Ovary (tissue), 10 donors: ENCODE results near the gene TUBB2A. TPM values are rescaled to one million over a fixed set of nuclear protein-coding genes. Genes with fewer than 3 reads are reported as not detected.

ENCODE experiments used
- DNase-seq, 5 donors: peaks; one replicate each; pipeline ENCODE4 v3.0.0-alpha.2; 2019 to 2020
- H3K27ac ChIP-seq, 2 donors: fragments of 200-600 bp; one replicate each; pipeline versions ENCODE4 v1.5.1 to v1.8.0; 2019 to 2022
- H3K27me3 ChIP-seq: fragments of 200-600 bp; one replicate; pipeline ENCODE4 v1.8.0; 2022
- H3K36me3 ChIP-seq: fragments of 200-600 bp; sonication (generic); one replicate; pipeline ENCODE4 v1.5.1; 2019
- H3K4me1 ChIP-seq: one replicate; pipeline ENCODE4 v1.8.1; 2013; ENCODE audit warnings: mild to moderate bottlenecking, moderate library complexity; ENCODE audit not compliant: insufficient read depth
- H3K4me3 ChIP-seq: fragments of 200-600 bp; sonication (generic); one replicate; pipeline ENCODE4 v1.5.1; 2017
- H3K9me3 ChIP-seq, 2 donors: fragments of 200-600 bp in 1 of 2; sonication (generic) in 1 of 2; one replicate each; pipeline versions ENCODE4 v1.5.1 to v1.8.1; 2013 to 2019; ENCODE audit warnings: mild to moderate bottlenecking in 1 of 2, moderate library complexity in 1 of 2
- EP300 ChIP-seq: sonication (generic); formaldehyde crosslinking; IDR thresholded peaks from one replicate; pipeline ENCODE4 v1.6.1; 2017; ENCODE audit warnings: antibody characterized with exemption
- POLR2A ChIP-seq: fragments of 450-650 bp; IDR thresholded peaks from one replicate; pipeline ENCODE4 v1.6.1; 2017; ENCODE audit warnings: antibody characterized with exemption, mild to moderate bottlenecking, moderate library complexity
- WGBS, 3 donors: extraction: QIAGEN DNeasy Blood & Tissue Kit in 1 of 3; methylation state at CpG; one replicate each; pipeline versions ENCODE4 v1.1.5 to v1.1.7; 2013 to 2017; 5-methylcytosine and 5-hydroxymethylcytosine counted together
- intact Hi-C, 4 donors: fragments of 100-400 bp; cut with DNase I; formaldehyde crosslinking; loops; one replicate each; pipeline versions ENCODE4 v1.11.0 to v1.15.1; 2022 to 2023
- long read RNA-seq, 3 donors: library from polyadenylated mRNA in 2 of 3; unstranded in 2 of 3; transcript quantifications; one replicate each; pipeline ENCODE4 v2.0.0 and lab custom pipeline, GENCODE V29; 2021 to 2026
- polyA plus RNA-seq, 2 donors: library from polyadenylated mRNA; stranded (reverse); fragments of 200-250 nt in 1 of 2; fragments of 350-450 nt in 1 of 2; fragmentation: Illumina TruSeq in 1 of 2; extraction: RNeasy Lipid Tissue Mini Kit (QIAGEN cat#74804) in 1 of 2; gene quantifications; one replicate each; pipeline ENCODE4 v1.2.3, GENCODE V29; 2013 to 2014
- total RNA-seq, 7 donors: library from RNA; depleted of rRNA in 2 of 7; stranded (reverse); fragments of >200 nt in 2 of 7; fragmentation: NEBNext Ultra II Directional in 3 of 7; extraction: Animal tissue kit (Norgen Biotek cat#: 25700) in 3 of 7; gene quantifications; one replicate each; pipeline versions ENCODE4 v1.1.0 to v1.2.4, GENCODE V29; 2016 to 2023
- TF ChIP-seq, protein P1 (sequence below), 3 donors: fragments of 450-650 bp in 2 of 3; fragments of 200-600 bp in 1 of 3; IDR thresholded peaks; one replicate each; pipeline versions ENCODE4 v1.5.1 to v1.8.0; 2016 to 2022; ENCODE audit warnings: antibody characterized with exemption in 3 of 3, mild to moderate bottlenecking in 1 of 3
- donor health status: DM: no; HTN: no; CAD: no; lungs with moderate emphysema.
- donor health status: DM: no; HTN: no; CAD: no.
- donor health status: Bipolar disorder and iron deficiency.
- donor health status: DM: yes; HTN: yes; CAD: no.
- donor health status: DM: no; HTN: no; CAD: no.
- donor health status: DM: yes; HTN: yes; CAD: no.

Gene TUBB2A
- total RNA-seq, result 10 to 100 TPM in 6 of 7 donors, 1 to 10 TPM in 1; 9.8 to 32.7 (median 18.0) TPM
- 1 to 10 TPM; 5.7 to 9.3 TPM for polyA plus RNA-seq
- long read RNA-seq, donor 1, transcript TUBB2A-201 (4 exons, 1,595 nt), result major isoform, 56 of 62 reads
- long read RNA-seq, donor 1, partial matches to known transcripts, result 5 of 62 reads
- long read RNA-seq, donor 1, other reads (novel, unspliced or antisense), result 1 of 62 reads
- long read RNA-seq, donor 2, transcript TUBB2A-201 (4 exons, 1,595 nt), result major isoform, 21 of 29 reads
- long read RNA-seq, donor 2, partial matches to known transcripts, result 8 of 29 reads
- long read RNA-seq, donor 2, other reads (novel, unspliced or antisense), result 0 of 29 reads
- long read RNA-seq, donor 3, transcript TUBB2A-201 (4 exons, 1,595 nt), result major isoform, 23 of 36 reads
- long read RNA-seq, donor 3, partial matches to known transcripts, result 0 of 36 reads
- long read RNA-seq, donor 3, other reads (novel, unspliced or antisense), result 13 of 36 reads

DNA sequence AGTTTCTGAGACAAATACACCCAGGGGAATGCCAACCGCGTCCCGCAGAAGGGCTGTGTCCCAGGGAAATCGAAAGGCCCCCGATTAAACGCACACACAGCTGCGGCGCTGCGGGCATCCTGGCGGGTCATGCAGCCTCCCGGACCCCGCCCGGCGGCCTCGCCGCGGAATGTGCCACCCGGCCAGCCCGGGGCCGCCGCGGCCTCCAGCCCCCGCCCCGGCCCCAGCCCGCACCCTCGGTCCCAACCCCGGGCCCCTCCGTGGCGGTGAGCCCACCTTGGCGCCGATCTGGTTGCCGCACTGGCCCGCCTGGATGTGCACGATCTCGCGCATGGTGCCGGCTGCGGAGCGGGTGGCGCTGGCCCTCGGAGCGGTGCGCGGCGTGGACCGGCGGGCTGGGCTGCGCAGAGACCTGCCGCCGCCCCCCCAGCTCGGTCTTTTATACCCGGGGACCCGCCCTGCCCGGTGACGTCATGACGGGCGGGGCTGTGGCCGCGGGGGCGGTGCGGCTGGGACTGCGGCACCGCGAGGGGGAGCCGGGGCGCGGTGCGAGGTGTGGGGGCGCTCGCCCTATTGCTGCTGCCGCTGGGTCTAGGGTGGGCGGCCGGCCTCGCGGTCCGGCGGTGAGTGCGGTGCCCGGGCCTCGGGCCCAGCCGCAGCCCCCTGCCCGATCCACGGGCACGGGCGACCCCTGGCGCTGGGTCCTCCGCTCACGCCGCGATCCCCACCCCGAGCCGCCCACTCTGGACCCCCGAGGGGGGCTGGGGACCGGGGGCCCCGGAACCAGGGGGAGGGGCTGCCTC, at the start of gene TUBB2A:
Gene TUBB2A, minus strand, starts transcription at position 414 of the 803 bp plus-strand sequence. Its CDS starts 81 bp downstream, at position 333.
- TF ChIP-seq EP300 (no peak), POLR2A (peak; percentile 85)
- TF ChIP-seq, protein P1, sequence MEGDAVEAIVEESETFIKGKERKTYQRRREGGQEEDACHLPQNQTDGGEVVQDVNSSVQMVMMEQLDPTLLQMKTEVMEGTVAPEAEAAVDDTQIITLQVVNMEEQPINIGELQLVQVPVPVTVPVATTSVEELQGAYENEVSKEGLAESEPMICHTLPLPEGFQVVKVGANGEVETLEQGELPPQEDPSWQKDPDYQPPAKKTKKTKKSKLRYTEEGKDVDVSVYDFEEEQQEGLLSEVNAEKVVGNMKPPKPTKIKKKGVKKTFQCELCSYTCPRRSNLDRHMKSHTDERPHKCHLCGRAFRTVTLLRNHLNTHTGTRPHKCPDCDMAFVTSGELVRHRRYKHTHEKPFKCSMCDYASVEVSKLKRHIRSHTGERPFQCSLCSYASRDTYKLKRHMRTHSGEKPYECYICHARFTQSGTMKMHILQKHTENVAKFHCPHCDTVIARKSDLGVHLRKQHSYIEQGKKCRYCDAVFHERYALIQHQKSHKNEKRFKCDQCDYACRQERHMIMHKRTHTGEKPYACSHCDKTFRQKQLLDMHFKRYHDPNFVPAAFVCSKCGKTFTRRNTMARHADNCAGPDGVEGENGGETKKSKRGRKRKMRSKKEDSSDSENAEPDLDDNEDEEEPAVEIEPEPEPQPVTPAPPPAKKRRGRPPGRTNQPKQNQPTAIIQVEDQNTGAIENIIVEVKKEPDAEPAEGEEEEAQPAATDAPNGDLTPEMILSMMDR (IDR thresholded peaks at IDR 0.05), result peak; percentile 12 to 75 (median 66)
- Histone ChIP-seq H3K36me3 (no peaks in the 10 kb centered on the region), H3K27ac (peak within 1 kb of the TSS; percentile 38 to 46), H3K27me3 (no peaks in the 10 kb centered on the region), H3K9me3 (no peaks in the 10 kb centered on the region), H3K4me1 (peaks cover 3% of the 10 kb centered on the region), H3K4me3 (peak within 1 kb of the TSS; percentile 77)
- intact Hi-C loops, result no loop called here
- 0 to 1% (median 0%) methylated on average over 47 to 95 of the region's 95 CpGs for WGBS, 3 donors
- DNase-seq, result peak; percentile 76 to 90 (median 86)

DNA sequence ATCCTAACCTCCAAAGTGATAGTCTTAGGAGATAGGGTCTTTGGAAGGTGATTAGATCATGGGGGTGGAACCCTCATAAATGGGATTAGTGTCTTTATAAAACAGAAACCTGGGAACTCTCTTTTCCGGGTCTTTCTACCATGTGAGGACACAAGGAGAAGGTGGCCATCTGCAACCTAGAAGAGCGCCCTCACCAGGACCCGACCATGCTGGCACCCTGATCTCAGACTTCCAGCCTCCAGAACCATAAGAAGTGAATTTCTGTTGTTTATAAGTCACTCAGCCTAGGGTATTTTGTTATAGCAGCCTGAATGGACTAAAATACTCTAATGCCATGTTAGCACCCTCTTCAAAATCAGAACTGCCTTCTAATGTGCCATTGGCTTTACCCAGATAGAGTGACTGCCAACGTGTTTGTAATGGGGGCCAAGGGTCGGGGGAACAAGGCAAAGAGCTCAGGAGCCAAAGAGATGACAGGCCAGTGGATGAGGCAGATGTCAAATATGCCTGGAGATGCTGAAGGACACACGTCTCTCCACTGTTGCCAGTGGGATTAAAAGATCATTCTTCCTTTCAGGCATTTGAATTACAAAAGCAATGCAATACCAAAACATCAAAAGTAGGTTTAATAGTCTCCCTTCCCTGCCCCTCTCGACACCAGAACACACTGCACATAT, 49.1 kb upstream of the TUBB2A start:
- WGBS, 3 donors, result 79 to 89% (median 82%) methylated on average over 7 of the region's 7 CpGs
- intact Hi-C loops, result no loop called here
- Histone ChIP-seq H3K4me1 (no peaks in the 10 kb centered on the region), H3K9me3 (no peaks in the 10 kb centered on the region), H3K4me3 (no peak overlapping the region), H3K27ac (no peak overlapping the region), H3K36me3 (no peaks in the 10 kb centered on the region), H3K27me3 (no peaks in the 10 kb centered on the region)
- TF ChIP-seq POLR2A (no peak), EP300 (no peak)
- TF ChIP-seq, protein P1 (IDR thresholded peaks at IDR 0.05), result no peak
- no peak for DNase-seq

DNA sequence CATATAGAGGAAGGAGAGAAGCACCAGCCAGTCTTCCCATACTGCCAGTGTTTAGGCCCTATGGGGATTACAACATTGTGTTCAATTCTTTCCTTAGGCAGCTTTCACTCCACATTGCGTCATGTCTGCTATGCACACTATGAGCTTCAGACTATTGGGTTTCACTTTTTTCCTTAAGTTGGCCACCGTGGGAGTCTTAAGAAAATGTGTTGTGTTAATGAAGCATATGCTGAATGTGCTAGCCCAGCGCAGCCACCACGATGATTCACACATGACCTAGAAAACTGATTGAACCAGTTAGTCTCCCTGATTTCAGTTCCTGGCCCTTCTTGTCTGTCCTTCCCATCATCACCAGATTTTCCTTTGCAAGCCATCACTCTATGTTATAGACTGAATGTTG, 48.6 kb upstream of the TUBB2A start:
- Histone ChIP-seq H3K4me3 (no peak overlapping the region), H3K36me3 (no peaks in the 10 kb centered on the region), H3K27me3 (no peaks in the 10 kb centered on the region), H3K27ac (no peak overlapping the region), H3K4me1 (no peaks in the 10 kb centered on the region), H3K9me3 (no peaks in the 10 kb centered on the region)
- intact Hi-C loops, result no loop called here
- 87 to 94% (median 92%) methylated on average over 4 of the region's 4 CpGs for WGBS, 3 donors
- DNase-seq, result no peak
- TF ChIP-seq POLR2A (no peak), EP300 (no peak)
- TF ChIP-seq, protein P1 (IDR thresholded peaks at IDR 0.05), result no peak

DNA sequence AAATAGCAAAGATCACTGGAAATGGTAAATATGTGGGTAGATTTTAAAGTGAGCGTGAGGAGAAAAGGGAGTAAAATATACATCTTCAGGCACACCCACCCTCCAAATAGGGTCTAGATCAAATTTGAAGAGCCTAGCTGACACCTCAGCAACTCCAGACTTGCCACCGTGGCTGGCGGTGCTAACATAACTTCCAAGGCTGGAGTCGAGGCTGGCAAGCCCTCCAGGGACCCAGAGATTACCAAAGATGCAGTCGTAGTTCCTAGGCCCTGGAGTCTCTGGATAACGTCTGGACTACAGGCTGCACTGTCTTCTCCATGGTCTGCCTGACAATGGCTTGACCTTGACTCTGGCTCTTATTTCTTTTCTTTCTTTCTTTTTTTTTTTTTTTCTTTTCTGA, 47.6 kb upstream of the TUBB2A start:
- Histone ChIP-seq H3K36me3 (no peaks in the 10 kb centered on the region), H3K27me3 (no peaks in the 10 kb centered on the region), H3K27ac (no peak overlapping the region), H3K9me3 (no peaks in the 10 kb centered on the region), H3K4me3 (no peak overlapping the region), H3K4me1 (no peaks in the 10 kb centered on the region)
- TF ChIP-seq POLR2A, result no peak
- TF ChIP-seq EP300, result no peak
- TF ChIP-seq, protein P1 (IDR thresholded peaks at IDR 0.05), result no peak
- DNase-seq, result no peak
- intact Hi-C loops, result no loop called here
- 71 to 86% (median 86%) methylated on average over 6 of the region's 6 CpGs for WGBS, 3 donors
